ENCODE data around the gene PDGFC.

Gene PDGFC

GRCh38 chr4:156778606-156779005 lies 193.0 kb downstream of the PDGFC start:
- DNase-seq: no peak

DNA sequence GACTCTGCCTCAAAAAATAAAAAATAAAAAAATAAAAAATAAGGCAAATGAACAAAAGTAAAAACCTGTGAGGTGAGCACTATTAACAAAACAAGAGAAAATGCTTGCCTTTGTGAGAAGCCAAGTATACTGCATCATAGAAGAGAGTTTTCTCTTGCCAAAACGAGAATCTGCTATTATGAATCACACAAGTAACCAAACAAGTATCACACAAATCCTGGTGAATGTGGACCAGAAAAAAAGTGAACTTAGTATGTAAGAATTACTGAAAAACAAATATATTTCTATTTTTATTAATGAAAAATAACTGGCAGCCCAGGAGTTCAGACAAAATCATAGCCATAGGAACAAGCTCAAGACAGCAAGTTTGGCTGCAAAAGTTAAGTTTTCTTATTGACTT lies 193.5 kb downstream of the PDGFC start:
- DNase-seq: no peak

- peak; percentile 66 for DNase-seq
Measured at GRCh38 chr4:156775813-156776212, 195.8 kb downstream of the PDGFC start.

DNA sequence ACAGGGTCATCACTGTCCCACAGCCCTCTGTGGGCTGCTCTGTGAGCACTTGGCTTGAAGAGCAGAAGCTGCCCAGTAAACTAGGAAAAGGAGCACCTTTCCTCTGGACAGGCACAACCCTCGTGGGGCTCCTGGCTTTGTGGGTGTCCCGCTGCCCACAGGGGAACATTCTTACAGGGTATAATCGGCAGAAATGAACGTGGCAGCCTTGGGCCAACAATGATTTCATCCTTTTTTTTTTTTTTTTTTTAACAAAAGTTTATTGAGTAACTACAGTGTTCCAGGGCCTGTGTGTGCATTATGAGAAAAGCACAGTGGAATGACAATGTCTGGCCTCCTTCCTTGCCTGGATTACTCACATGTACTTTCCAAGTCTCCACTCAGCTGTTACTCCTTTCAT lies 197.2 kb downstream of the PDGFC start:
- DNase-seq: peak; percentile 32

GRCh38 chr4:156773648-156774357 lies 197.8 kb downstream of the PDGFC start:
- no peak for DNase-seq

DNA sequence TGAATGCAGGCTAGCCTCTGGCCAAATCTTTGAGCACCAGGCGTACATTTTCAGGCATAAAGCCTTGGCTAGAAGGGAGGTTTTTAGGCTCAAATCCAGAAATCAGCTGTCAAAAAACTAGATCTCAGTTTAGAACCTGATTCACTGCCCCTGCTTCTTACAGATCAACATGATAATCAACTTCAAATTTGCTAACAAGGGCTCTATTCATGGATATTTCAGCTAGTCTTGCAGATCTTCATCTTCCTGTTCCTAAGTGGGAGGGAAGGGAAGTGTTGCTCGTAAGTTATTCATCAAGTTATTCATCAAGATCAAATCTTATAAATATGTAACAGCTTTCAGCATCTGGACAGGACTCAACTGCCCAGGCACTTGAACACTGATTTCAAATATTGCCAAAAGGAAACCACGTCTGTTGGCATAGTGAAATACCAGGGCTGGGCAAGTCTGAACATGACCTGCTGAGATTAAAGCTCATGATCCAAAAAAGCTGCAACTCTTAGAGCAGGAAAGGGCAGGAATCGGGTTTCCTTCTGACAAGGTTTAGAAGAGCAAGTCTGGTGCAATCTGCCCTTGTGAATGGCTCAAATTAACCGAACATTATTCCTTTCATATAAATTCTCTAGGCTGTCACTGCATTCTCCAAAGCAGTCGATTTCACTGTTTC lies 200.3 kb downstream of the PDGFC start:
- no peak for DNase-seq

DNA sequence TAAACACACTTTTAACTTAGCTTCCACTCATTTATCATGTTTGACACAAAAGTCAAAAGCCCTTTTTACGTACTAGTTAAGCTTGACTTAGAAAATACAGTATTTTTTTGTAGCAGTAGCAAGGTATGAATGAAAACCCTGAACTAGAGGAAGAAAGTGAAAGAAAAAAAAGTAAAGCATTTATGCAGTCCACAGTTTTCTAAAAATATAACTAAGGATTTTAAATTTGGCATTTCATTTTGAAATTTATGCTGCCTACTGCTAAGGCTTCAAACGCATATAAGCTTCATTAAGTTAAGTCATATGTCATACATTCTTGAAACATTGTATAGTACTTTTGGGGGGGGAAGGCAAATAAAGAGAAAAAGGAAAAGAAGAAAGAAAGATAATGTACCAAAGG lies 201.5 kb downstream of the PDGFC start:
- DNase-seq: no peak

- DNase-seq: no peak
Measured at GRCh38 chr4:156767911-156768415, 203.6 kb downstream of the PDGFC start.

DNA sequence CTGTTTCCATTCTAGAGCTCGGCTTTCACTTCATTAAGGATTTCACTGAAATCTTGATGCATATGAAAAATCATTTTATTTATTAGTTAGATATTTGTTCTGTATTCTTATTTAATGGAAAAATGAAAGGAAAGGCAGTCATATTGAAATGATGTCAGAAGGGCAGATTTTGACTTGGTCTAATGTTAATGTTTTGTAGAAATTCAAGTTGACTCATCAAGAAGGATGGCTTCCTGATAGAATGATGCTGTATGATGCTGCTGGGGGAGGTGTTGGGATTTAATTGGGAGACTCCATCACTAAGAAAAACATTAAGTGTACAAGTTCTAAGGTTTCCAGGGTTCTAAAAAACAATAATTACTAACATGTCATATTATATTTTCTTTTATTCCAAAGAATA lies 204.8 kb downstream of the PDGFC start:
- DNase-seq: no peak

DNA sequence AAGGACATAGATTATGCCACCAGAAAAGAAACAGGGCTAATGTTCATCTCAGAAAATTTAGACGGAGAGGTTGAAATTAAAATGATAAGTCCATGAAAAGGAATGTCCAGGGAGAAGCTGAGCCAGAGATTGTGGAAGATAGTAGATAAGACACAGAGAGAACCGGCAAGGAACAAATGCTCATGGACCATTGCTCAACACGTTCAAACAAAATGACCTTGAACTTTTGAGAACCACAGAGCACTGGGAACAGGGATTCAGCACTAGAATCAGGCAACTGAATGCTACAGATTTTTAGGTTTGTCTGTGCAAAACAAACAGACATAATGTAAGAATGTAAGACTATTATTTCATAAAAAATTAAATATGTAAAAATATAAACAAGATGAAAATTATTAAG lies 206.3 kb downstream of the PDGFC start:
- DNase-seq: no peak

- DNase-seq: no peak
Measured at GRCh38 chr4:156764846-156765245, 206.8 kb downstream of the PDGFC start.

DNA sequence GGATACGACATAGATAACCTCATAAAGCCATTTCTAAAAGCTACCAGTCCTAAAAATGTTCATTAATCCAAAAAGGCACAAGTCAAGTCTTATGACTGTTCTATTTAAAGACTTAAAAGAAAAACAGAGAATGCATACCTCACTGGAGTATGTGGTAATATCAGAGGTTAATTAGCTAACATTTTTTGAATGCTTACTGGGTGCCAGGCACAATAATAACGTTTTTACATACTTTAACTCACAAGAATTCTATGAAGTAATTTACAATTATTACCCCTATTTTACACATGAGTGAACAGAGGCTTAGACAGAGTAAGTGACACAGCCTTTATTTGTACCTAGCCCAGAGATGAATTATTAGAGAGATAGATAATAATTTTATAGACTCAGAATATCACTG lies 207.5 kb downstream of the PDGFC start:
- DNase-seq: no peak

GRCh38 chr4:156763511-156763910 lies 208.1 kb downstream of the PDGFC start:
- DNase-seq: no peak

DNA sequence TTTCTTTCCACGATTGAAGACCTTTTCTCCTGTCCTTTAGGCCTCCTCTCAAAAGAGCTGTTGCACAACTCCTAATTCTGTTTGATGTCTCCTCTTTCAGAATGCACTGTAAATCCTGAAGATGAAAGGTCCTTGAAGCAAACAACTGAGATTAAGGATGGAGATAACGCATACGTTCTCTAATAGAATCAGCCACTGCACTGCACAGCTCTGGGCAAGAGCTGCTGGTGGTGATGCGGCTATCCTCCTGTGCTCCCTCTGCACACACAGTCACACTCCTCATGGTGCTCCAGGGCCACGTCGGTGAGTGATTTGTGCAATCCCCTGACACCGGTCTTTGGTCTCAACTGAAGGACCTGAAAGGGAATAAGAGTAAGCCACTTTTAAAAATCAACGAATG lies 208.7 kb downstream of the PDGFC start:
- DNase-seq: no peak

DNA sequence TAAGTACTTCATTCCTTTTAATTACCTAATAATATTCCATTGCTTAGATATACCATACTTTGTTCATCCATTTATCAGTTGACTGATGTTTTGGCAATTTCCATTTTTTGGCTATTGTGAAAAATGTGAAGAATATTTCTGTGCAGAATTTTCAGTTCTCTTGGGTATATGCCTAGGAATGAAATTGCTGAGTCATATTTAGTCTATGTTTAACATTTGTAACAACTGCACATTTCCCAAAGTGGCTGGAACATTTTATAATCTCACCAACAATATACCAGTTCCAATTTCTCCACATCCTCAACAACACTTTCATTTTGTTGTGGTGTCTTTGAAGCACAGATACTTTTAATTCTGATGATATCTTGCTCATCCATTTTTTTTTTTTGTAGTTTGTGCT lies 215.5 kb downstream of the PDGFC start:
- DNase-seq: no peak

DNA sequence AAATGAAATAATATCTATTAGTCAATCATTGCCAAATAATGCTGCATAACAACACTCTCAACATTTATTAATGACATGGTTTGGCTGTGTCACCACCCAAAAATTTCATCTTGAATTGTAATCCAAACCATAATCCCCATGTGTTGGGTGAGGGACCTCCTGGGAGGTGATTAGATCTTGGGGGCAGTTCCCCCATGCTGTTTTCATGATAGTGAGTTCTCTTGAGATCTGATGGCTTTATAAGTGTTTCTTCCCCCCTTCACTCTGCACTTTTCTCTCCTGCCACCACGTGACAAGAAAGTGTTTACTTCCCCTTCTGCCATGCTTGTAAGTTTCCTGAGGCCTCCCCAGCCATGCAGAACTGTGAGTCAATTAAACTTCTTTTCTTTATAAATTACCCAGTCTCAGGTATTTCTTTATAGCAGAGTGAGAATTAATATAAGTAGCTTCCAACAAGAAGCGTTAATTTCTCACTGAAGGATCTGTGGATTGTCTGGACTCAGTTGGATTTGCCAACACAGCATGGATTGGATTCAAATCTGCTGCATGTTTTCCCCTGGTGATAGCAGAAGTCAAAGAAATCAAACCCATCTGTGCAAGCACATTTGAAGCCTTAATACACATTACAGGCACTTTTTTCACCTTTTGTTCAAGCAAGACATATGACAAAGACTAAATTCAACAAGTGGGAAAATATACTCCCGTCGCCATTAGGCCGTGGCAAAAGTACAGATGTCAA lies 216.6 kb downstream of the PDGFC start:
- DNase-seq: no peak

- DNase-seq: no peak
Measured at GRCh38 chr4:156751486-156751885, 220.1 kb downstream of the PDGFC start.

- DNase-seq: no peak
Measured at GRCh38 chr4:156749426-156750403, 221.9 kb downstream of the PDGFC start.

DNA sequence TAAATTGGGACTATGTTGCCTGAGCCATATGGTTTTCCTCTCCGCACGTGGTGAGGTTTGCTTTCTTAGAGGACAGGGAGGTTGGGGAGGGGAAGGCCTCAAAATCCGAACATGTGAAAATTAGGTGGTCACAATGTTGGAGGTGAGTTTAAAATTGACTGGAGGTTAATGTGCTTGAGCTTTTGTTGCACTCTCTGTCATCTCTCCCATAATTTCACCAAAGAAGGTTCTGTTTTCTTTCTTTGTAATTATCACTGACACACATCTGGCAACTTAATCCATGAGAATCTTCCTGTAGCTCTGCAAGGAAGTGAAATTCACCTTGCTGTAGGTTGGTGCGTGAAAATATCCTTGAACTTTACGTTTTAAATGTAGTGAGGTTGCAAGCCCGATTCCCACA lies 225.5 kb downstream of the PDGFC start:
- DNase-seq: no peak

DNA sequence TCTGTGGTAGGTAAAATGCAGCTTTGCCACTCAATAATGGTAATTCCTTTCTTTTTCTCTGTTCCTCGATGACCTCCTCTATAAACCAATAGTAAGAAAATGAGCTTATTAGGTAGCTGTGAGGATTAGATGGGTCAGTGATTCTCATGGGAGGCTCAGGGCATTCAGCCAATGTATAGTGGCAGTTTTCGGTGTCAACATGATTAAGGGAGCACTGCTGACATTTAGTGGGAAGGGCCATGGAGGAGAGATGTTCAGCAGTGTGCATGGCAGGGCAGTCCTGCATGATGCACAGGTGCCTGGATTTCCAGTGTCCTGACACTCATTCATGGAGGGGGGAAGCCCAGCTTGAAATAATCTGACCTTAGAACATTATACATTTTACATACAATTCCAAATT lies 232.8 kb downstream of the PDGFC start:
- DNase-seq: no peak

DNA sequence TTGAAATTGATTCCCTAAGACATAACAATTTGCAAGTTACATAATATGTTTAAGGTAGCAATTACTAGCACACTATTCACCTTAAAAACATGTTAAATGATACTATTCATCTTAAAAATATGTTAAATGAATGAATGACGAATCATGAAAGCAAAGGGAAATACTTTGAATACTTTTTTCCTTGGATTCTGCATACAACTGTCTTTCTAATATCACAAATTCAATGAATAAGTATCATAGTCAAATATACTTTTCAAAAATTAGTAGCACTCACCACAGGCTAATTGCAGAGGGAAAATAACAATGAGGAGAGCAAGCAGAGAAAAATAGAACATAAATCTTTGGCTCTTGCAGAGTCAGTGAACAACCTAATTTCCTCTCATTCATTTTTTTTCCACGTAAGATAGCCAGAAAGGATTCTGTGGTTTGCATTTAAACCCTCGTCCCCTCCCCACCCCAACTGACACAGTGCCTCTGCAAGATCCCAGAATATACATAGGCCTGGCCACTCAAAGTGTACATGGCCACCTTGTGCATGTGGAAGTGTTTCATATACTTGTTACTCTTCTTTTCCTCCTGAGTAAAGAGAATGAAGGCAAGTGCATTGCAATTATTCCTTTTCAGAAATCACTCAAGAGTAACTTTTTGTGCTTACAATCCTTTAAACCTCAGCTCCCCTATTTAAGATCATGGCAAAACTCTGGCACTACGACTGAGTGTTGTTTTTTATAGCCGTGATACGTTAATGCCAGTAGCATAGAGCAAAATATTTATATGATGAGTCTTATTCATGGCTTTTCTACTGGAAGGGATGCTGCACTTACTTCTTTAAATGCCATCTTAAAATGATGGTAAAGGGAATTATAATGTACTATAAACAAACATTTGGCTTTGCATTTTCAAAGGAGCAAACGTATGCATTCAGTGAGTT lies 236.4 kb downstream of the PDGFC start:
- DNase-seq: no peak

- no peak for DNase-seq
Measured at GRCh38 chr4:156733582-156733981, 238.0 kb downstream of the PDGFC start.

Data from suppressor macrophage treated with lipopolysaccharide for 4 hours (primary cell).